HUDEP-2 (cell line): Measurements from ENCODE around the gene NMT1.

Source experiments
- DNase-seq, 76 experiments: peaks; one replicate each; lab custom pipeline; 2025; ENCODE audit not compliant: unreplicated experiment in 76 of 76; lab: John Stamatoyannopoulos, UW

The NMT1 gene

GRCh38 chr17:45132572-45133463 is 71.7 kb downstream of the NMT1 start:
- peak in 68 of 76 experiments; percentile 14 to 83 (median 58) for DNase-seq

- DNase-seq, result peak in 74 of 76 experiments; percentile 67 to 98 (median 93)
These were observed 74.3 kb downstream of the NMT1 start, which contains the start of gene ACBD4 for GRCh38 chr17:45135192-45135977. Gene ACBD4, plus strand, starts transcription at chr17:45135687. Its CDS starts 458 bp downstream, at chr17:45136145.

- no peak for DNase-seq
These were observed 75.1 kb downstream of the NMT1 start for GRCh38 chr17:45135978-45136791.

- DNase-seq, result no peak
These were observed 75.9 kb downstream of the NMT1 start for GRCh38 chr17:45136846-45137560.

GRCh38 chr17:45137561-45138305 is 76.6 kb downstream of the NMT1 start:
- DNase-seq, result no peak

- DNase-seq, result no peak
These were observed 77.9 kb downstream of the NMT1 start for GRCh38 chr17:45138911-45139532.

GRCh38 chr17:45139533-45139920 is 78.4 kb downstream of the NMT1 start:
- DNase-seq, result no peak

- no peak for DNase-seq
These were observed 82.1 kb downstream of the NMT1 start for GRCh38 chr17:45143094-45143670.

GRCh38 chr17:45143767-45144198 is 82.7 kb downstream of the NMT1 start:
- DNase-seq, result no peak

GRCh38 chr17:45144199-45145034 is 83.3 kb downstream of the NMT1 start:
- DNase-seq, result peak in 24 of 76 experiments; percentile 5 to 43 (median 24)

GRCh38 chr17:45145035-45145389 is 83.9 kb downstream of the NMT1 start:
- DNase-seq, result no peak

- no peak for DNase-seq
These were observed 85.0 kb downstream of the NMT1 start for GRCh38 chr17:45146166-45146565.

- peak in 11 of 76 experiments; percentile 15 to 74 (median 50) for DNase-seq
These were observed 85.4 kb downstream of the NMT1 start for GRCh38 chr17:45146592-45146889.

GRCh38 chr17:45146890-45147580 is 85.9 kb downstream of the NMT1 start:
- peak in 46 of 76 experiments; percentile 10 to 83 (median 60) for DNase-seq

GRCh38 chr17:45147581-45148182 is 86.6 kb downstream of the NMT1 start:
- DNase-seq, result peak in 72 of 76 experiments; percentile 50 to 91 (median 78)

GRCh38 chr17:45148183-45149036 is 87.3 kb downstream of the NMT1 start, which contains the start of gene HEXIM1:
Gene HEXIM1, plus strand, starts transcription at chr17:45148475. Its CDS starts 716 bp downstream, at chr17:45149191.
- DNase-seq, result peak in 75 of 76 experiments; percentile 77 to 100 (median 98)
